NCI-H82 (cell line): ENCODE measurements around the gene POLR1C.
A peak's percentile ranks its signal among the peaks of the same experiment; 100 is the strongest.
"Not testable (repeated sequence)": the region's sequence is repeated elsewhere in the genome, so short reads cannot be mapped to it uniquely, and the experiment has no call there.

Experiments used
- DNase-seq: peaks from one replicate; lab custom pipeline; 2025; lab: John Stamatoyannopoulos, UW

The POLR1C gene

DNA sequence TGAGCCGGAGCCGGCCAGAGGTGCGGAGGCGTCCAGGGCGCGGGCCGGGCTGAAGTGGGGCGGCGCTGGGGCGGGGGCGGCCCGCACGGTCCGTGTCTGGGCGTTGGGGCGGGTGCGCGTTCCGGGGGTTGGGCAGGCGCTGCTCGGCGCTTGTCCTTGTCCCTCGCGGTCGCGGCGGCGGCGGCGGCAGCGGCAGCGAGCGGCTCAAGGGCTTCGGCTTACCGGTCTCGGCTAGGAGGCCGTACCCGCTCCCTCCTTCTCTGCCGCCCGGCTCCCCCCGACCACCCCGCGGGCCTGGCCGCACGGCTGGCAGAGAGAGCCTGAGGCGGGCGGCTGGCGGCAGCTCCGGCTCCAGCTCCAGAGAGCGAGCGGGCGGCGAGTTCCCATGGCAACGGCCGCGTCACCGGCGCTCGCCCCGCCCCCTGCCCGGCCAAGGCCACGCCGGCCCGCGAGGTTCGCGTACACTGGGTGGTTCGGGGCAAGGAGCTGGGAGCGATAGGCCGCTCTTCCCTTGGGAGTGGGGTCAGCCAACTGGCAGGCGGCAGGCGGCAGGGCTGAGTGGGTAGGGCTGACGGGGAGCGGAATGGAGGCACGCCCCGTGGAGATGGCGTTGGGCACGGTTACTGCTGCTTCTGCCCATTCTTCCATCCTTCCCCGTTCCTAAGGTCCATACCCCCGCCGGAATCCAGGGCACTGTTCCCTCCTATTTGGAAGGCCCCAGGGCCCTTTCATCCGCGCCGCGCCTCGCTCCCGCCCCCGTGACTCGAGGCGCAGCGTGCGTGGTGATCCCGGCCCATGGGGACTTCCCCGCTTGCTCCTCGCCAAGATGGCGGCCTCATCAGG, 6.7 kb upstream of the POLR1C start, which contains the start of gene LRRC73:
Gene LRRC73, minus strand, starts transcription at position 363 of the 843 bp plus-strand sequence. CDS start 561 bp downstream, outside the sequence.
- peak; percentile 83 for DNase-seq

DNA sequence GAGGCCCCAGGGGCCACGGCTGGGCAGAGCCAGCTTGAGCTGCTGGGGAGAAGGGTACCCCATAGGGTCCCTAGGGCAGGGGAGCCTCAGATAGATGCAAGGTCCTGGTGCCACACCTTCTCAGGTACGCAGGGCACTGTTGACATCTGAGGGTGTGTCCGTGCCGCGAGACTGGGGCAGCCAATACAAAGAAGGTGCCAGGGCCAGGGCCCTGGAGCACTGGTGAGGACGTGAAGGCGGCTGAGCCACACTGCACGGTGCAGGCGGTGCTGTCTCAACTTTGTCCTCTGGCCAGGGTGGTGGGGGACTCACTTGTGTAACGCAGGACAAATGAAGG, 6.1 kb upstream of the POLR1C start:
- DNase-seq, result no peak

DNA sequence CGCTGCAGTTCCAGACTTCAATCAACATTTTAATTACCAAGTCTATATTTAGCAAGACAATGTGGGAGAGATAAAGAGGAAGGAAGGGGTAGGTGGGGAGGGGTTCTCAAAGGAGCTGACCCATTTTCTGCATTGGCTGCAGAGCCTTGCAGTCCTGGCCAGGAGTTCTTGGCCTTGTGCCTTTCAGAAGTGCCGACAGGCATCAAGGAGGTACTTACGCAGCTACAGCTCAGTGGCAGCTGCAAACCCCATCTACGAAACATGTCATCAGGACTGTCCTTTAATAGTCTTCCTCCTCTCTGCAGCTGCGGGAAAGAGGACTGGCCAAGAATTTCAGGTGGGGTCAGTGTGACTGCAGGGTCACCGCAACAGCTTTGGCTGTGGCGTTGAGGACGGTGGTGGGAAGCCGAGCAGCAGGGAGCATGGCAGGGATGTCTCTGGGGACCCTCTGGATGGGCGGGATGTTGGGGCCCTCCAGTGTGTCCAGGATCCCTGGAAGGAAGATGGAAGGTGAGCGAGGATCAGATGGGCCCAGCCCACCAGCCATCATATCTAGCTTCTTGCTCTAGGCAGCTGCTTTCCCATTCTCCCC, 5.0 kb upstream of the POLR1C start:
- DNase-seq, result no peak

DNA sequence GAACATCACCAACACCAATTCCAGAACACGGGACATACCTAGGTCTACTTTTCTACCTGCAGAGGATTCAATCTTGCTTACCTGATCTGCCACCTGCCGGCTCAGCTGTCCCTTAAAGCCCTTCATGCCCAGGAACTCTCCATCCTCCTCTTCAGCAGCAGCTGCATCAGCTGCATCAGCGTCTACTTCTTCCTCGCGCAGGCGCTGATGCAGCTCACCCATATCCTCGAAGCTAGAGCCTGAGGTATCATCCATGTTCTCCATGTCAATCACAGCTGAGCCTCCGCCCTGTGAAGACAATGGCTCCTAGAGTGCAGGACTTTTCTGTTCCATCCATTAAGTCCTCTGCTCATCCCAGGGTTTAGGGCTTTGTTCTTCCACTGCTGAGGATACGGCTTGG, 1.1 kb upstream of the POLR1C start:
- DNase-seq, result no peak

DNA sequence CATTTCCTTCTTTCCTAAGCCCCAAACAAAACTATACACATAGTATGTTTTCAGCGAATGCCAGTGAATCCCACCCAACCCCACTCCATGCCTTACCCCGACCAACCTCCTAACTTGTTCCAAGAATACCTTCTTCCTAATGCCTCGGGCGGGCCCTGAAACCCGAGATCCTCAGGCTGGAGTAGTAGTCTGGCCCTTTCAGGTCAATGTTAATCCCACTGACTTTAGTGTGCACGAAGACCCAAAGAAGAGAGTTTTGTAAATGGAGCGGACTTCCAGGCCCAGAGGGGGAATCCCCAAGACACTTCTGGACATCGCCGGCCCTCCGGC, 557 bp upstream of the POLR1C start:
- DNase-seq, result peak; percentile 54

DNA sequence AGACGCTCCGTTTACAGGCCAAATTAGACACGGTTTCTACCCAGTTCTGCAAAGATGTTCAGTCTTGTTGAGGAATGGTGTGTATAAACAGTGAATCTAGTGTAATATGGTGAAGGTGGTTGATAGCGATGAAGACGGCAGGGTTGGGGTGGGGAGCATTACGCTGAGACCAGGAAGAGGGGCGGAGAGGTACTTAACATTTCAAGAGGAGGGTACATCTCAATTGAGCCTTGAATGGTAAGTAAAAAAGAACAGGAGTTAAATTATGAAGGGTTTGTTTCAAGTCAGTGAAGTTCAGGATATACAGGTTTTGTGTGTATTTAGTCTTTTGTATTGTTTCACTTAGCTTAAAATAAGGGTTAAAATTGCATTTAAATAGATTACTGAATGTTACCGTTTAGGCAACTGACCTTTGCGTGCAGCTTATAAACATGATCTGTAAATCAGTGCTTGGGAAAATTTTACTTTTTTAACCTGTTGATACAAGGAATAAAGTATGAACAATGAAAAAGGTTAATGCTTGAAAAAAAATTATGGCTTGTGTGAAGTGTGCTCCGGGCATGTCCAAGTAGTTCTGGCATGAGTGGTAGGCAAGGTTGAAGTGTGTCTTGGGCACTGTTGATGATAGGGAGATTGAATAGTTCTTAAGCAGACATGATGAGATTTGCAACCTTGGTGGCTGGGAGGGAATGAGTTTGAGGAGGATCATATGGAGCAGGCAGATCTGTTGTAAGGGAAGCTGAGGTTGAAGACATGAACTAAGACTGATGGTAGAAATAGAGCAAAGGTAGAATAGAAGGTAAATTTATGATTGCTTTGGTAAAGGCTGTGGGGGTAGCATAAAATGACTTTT, 842 bp downstream of the POLR1C start:
- peak; percentile 58 for DNase-seq

DNA sequence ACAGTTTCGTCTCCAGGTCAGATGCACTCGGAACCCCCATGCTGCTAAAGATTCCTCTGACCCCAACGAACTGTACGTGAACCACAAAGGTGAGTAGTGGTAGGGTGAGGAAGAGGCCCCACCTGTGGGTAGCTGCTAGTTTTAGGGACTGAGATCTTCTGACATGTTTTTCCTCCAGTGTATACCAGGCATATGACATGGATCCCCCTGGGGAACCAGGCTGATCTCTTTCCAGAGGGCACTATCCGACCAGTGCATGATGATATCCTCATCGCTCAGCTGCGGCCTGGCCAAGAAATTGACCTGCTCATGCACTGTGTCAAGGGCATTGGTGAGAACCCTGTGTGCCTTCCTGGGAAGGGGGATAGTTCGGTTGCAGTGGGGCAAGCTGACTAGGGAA, 3.2 kb downstream of the POLR1C start:
- DNase-seq, result no peak

DNA sequence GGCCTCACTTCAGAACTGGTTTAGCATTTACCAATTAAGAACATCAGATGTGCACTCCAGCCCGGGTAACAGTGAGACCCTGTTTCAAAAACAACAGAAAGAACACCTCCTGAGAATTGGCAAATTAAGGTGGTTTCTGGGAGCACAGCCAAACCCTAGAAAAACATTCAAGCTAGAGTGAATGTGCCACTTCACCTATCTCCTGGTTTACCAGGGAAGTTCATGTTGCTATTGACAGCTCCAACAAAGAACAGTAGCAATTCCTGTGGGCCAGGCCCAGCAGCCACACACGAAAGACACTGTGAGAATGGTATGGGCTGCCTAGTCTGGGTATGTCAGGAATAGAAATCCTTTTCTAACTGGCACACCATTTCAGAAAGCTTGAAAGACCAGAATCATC, 4.9 kb downstream of the POLR1C start:
- no peak for DNase-seq

DNA sequence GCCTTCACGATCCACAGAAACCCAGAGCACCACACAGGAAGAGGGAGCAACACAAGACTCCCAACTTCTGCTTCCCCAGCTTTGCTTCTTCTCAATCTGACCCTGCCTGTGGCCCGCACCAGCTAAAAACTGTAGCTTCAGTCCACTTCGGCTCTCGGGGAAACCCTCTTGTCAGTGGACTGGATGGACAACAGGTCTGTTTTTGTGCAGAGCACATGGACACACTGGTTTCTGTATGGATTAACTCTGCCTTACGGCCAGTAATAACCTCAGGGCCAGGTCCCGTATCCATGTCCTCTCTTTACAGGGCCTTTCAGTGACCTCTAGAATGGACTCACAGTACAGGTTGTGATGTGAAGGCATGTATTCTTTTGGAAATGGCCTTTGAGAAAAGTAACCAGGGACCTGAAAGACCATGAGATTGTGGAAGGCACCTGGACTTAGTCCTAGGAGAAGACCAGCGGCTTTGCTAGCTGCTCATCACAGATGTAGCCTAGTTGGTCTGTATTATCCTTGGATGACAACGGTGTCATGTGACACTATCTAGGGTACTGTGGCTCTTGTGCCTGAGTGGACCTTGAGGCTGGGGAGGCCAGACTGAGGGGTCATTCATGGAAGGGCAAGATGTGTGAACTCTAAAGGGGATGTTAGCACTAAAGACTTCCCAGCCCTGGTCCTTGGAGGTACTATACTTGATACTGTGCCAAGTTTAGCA, 5.8 kb downstream of the POLR1C start:
- DNase-seq, result no peak

DNA sequence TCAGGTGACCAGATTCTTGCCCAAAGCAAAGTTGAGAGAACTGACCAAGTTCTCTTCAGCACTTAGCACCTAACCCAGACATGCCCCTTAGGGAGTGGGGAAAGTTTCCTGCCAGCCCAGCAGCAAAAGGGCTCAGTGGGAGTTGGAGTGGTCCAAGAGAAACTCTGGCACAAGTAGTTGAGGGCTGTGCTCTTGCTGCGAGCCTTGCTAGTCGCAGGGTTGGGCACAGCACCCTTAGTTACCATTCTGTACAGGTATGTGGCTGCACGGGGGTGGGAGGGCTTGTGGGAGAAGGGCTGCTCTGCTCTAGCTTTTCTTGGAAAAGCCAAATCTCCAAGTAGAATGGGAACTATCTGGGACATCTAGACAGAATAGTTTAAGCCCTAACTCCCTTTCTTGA, 6.4 kb downstream of the POLR1C start:
- DNase-seq, result no peak

DNA sequence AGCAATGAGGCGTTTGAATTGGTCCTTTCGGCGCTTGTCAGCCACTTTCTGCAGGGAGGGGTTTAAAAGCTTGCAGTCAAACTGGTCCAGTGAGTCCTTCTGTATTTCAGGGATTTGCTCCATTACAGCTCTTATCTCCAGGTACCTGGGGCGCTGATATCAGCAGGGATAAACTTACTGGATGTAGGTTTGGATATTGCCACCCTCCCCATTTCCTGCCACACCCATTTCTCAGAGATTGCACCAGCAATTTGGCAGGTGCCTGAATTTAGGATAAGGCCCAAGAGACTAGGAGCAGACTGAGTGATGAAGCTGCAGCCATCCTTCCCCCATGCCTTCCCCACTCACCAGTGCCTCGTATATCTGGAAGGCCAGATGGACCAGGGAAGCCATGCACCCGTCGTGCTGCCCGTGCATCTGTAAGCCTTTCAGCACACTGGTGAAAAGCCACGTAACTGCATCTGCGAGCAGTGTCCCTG, 7.6 kb downstream of the POLR1C start:
- no peak for DNase-seq

DNA sequence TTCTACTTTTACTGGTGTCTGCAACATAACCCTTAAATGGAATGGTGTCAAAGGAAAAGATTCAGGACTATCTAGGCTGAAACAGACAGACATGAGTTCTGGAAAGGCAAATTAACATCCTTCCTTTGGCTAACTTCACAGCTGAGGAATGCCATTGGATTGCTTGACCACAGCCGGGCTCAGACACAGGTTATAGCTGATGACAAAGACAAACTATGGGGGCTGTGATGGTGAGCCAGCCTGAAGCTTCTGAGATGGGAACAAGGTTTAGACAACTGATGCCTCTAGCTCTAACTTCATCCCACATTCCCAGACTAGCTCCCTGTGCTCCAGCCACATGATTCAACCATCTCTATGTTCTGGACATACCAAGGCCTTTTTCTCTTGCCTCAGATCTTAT, 15.3 kb downstream of the POLR1C start:
- no peak for DNase-seq

DNA sequence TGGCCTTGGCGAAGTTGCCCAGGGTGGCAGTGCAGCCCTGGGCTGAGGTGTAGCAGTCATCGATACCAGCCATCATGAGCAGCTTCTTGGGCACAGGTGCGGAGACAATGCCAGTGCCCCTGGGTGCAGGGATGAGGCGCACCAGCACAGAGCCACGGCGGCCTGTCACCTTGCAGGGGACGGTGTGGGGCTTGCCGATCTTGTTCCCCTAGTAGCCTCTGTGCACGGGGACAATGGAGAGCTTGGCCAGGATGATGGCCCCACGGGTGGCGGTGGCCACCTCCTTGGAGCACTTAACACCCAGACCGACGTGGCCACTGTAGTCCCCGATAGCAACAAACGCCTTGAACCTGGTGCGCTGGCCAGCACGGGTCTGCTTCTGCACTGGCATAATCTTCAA, 22.1 kb downstream of the POLR1C start:
- DNase-seq, result not testable (repeated sequence)

DNA sequence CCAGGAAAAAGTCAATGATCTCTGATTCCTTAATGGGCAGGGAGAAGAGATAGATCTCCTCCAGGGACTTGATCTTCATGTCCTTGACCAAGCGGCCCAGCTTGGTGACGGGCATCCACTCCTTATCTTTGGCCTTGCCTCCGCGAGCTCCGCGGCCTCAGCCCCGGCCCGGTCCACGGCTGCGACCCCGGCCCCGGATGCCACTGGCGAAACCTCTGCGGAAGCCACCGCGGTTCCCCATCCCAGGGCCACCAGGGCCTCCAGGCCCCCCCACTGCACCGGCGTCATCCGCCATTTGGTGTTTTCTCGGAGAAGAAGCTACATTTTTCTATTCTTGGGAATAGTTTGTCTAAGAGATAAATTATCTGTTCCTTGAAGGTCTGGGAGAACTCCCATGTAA, 22.5 kb downstream of the POLR1C start:
- not testable (repeated sequence) for DNase-seq

DNA sequence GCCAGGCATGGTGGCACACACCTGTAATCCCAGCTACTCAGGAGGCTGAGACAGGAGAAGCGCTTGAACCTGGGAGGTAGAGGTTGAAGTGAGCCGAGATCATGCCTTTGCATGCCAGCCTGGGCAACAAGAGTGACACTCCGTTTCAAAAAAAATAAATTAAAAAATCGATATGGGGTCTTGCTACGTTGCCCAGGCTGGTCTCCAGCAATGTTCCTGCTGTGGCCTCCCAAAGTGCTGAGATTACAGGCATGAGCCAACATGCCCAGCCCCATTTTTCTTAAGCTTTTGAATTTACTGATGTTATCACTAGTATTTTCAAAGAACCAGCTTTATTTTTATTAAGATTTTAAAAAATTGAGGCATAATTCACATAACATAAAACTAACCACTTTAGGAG, 23.6 kb downstream of the POLR1C start:
- DNase-seq, result no peak

DNA sequence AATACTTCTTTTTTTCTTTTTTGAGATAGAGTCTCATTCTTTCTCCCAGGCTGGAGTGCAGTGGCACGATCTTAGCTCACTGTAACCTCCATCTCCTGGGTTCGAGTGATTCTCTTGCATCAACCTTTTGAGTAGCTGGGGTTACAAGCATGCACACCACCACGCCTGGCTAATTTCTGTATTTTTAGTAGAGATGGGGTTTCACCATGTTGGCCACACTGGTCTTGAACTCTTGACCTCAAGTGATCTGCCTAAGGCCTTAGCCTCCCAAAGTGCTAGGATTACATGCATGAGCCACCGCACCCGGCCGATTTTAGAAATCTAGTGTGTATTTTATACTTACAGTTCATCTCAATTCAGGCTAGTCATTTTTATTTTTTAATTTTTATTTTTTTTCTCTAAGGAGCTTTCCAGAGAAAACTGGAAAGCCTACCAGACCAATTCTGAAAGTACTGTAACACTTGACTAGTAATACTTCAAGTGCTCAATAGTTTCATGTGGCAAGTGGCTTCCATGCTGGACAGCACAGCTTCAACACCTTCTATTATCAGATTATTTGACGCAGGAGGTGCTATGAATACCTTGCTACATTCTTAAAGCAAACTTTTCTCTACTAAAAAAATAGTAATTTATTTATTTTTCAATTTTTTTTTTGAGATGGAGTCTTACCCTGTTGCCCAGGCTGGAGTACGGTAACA, 25.0 kb downstream of the POLR1C start:
- no peak for DNase-seq

DNA sequence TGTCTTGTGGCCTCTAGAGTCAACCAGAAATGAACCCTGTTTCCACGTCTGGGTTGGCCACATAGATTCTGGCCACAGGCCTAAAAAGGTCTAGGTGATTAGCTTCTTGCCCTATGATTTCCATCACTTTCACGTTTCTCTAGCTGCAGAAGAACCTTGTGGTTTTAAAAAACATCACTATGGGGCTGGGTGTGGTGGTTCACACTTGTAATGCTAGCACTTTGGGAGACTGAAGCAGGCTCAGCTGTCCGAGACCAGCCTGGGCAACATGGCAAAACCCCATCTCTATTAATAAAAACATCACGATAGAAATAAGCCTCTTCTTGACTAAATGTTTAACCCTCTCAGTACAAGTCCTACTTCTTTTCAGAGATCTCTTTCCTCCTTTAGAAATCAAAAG, 27.6 kb downstream of the POLR1C start:
- DNase-seq, result no peak

DNA sequence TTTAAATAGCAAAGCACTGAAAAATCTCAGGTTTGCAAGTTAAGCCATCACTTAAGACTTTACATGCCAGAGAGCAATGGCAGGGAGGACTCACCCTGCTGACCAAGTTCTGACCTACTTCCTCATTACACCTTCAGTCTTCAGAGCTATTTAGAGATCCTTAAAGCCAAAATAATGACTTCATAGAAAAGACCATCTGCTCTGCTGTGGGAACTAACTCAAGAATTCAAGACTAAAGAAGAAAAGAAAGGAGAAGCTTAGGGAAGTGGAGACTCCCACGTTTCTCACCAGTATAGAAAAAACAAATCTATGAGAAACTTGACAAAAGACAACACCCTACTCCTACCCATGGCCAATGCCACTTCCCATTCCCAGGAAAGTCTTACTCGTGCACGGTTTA, 30.3 kb downstream of the POLR1C start:
- no peak for DNase-seq

DNA sequence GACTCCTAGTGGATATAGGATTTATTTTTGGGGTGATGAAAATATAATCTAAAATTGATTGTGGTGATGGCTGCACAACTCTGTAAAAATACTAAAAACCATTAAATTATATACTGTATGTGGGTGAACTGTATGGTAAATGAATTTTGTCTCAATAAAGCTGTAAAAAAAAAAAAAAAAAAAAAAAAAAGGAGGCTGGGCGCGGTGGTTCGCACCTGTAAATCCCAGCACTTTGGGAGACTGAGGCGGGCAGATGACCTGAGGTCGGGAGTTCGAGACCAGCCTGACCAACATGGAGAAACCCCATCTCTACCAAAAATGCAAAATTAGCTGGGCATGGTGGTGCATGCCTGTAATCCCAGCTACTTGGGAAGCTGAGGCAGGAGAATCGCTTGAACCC, 40.7 kb downstream of the POLR1C start:
- not testable (repeated sequence) for DNase-seq

DNA sequence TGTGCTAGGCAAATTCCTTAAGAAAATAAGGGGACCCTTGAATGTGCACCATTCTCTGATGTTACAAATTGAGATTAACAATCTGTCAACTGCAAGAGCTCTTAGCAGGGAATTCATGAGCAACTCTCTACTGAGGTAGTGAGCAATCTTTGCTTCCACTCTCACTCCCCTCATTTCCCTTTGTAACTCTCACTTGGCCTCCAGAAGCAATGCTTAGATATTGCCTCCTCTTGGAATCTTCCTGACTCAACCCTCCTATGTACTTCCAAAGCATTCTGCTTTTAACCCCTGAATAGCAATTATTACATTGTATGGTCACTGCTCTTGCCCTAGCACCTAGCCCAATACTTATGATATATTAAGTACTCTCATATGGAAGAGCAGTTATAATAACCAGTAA, 42.4 kb downstream of the POLR1C start:
- no peak for DNase-seq

DNA sequence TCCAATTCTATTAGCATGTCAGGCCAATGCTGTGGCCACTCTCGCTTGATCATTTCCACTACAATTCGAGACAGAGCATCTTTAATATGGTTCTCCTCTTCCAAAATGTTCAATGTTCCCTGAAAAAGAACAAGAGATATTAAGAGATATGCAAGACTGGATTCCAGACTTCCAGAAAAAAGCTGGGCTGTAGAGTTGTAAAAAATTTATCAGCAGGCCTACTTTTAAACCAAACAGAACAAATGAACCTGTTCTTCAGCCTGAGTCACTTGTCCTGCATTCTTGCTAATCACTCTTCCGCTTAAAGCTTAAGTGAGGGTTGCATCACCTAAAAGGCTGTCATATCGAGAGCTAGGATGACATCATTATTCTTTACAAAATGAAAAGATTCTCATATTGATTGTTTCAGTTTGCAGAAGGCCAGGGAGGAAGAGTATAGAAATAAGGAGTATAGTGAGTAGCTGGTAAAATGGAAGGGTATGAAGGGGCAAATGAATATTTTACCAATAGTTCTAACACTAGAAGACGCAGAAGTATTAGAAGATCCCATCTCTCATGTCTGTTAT, 54.1 kb downstream of the POLR1C start:
- no peak for DNase-seq
